ENCODE data around the gene ERC2.

Gene ERC2

DNA sequence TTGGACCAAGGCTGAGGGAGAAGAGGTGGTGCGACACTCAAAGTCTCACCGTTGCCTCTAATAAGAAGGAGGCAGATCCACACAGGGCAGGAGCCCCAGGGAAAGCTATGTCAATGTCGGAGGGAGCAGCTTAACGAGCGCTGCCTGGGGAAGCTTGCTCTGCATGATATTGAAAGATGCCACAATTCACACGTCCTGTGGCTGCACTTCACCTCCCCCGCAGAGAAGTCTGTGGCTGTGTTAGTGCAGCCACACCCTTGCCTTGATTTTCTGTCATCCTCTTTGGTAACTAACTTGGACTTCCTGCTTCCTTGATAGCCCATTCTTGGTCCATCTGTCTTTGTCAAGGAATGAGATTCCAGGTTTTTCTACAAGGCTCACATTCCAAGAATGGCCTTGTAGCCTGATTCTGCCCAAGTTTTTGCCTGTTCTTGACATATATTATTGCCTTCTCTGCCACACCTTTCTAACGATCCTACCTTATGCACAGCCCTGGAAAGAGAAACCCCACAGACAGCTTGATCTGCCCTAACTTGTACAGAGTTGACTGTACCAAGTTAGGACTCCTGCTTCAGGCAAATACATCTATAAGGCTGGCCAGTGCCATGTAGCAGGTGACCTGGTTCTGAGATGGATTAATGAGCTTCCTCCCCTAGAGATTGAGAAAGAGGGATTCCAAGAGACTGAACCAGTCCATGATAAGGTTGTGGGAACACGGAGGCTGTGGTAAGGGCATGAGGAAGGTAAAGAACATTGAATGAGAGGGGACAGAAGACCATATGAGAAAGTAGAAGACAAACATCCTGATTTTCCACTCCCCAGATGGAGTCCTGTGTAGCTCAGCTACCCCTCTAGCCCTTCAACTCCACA is 828.1 kb downstream of the ERC2 start:
- DNase-seq (ENCODE audit: low spot score): no peak

DNA sequence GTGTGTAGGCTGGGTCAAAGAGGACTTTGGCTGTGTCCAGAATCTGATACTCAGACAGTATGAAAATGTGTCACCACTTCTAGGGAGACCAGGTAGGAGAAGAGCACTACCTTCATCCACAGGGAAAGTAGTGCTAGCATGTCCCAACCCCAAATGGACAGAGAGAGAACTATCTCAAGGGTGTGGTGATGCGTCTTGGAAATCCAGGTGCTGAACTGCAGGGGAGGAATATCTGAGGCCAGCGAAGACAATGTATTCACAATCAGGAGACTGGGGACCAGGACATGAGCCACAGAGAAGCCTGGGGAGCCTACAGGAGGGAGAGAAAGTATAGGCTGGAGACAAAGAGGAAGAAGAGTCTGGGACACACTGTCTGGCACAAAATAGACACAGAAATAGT is 829.1 kb downstream of the ERC2 start:
- no peak for TF ChIP-seq CTCF (IDR thresholded peaks at IDR 0.05; ENCODE audit: extremely low read depth, missing control alignments)
- no peak for DNase-seq (ENCODE audit: low spot score)

More for the DNA sequence above, 828.1 kb downstream of the ERC2 start:
- no peak for TF ChIP-seq CTCF (IDR thresholded peaks at IDR 0.05; ENCODE audit: extremely low read depth, missing control alignments)

DNA sequence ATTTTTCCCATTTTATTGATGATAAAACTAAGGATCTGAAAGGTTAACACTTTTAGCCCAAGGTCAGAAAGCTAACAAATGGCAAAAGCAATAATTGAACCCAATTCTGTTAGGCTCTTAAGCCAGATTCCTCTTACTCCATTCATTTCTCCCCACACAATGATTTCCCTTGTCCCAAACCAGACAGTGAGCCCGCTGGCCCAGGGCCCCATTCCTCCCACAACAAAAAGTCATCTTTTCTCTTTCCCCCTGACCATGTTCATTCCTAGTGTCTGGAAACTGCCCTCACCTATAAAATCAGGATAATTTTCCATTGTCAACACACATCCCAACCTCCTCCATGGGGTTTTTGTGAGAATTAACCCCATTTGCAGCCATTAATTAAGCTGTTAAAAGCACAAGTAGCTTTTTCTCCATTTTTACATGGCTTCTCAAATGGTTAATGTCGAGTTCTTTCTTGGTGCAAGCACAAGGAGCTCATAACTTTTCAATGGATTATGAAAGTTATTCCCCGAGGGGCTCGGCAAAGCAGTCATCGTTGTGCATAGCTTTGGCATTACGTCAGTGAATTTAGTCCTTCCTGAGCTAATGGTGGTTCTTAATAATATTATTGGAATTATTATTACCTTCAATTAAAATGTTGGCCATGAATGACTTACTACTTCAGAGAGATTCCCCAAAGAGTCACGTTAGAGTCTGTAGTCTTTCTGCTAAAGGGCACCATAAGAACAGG is 830.2 kb downstream of the ERC2 start:
- TF ChIP-seq CTCF (IDR thresholded peaks at IDR 0.05; ENCODE audit: extremely low read depth, missing control alignments): no peak
- no peak for DNase-seq (ENCODE audit: low spot score)

DNA sequence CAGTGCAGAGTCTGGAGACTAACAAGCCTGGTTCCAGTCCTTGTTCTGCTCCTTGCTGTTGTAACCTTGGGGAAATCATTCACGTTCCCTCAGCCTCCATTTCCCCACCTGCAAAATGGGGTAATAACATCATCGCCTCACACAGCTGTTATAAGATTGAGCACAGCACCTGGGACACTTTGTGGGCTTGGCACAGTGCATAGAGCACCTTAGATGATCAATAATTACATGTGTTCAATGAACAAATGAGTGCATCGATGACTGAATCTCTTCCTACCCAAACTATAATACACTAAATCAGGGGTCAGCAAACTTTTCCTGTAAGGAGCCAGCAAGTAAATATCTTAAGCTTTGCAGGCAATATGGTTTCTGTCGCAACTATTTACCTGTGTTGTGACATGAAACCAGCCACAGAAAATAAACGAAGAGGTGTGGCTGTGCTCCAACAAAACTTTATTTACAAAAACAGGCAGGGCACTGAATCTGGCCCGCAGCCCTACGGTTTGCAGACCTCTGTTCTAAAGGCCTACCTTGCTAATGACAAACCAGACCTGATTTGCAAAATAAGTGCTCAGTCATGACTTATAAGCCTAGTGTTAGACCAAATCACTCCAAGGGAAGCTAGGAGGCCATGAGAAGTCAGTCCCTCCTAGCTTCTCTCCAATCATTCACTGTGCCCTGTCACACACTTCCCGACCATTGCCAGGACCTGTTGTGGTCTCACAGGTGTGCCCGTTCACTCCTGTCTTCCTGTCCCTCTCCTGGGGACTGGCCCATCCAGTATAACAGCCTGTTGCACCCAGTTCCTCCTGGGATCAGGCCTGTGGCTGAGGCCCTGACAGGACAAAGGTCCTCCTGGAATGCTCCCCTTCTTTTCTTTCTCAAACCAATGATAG is 831.7 kb downstream of the ERC2 start:
- no peak for TF ChIP-seq CTCF (IDR thresholded peaks at IDR 0.05; ENCODE audit: extremely low read depth, missing control alignments)

DNA sequence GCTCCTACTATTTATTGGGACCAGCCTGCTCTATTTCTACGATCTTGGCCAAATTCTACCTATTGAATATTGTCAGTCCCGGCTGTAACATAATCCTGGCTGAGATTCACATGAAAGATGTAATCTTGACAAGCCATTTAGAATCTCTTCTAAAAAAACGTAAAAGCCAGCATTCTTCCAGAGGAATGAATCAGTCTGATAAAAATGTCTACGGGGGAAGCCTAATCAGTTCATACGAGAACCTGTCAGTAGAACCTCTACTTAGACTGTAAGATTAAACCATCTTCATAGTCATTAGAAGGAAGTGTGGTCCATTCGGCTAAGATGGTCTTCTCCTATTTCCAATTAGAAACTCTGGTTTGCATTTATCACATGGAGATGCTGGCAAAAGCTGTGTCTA is 833.9 kb downstream of the ERC2 start:
- DNase-seq (ENCODE audit: low spot score): no peak
- no peak for TF ChIP-seq CTCF (IDR thresholded peaks at IDR 0.05; ENCODE audit: extremely low read depth, missing control alignments)

More for the DNA sequence above, 831.7 kb downstream of the ERC2 start:
- no peak for DNase-seq (ENCODE audit: low spot score)

DNA sequence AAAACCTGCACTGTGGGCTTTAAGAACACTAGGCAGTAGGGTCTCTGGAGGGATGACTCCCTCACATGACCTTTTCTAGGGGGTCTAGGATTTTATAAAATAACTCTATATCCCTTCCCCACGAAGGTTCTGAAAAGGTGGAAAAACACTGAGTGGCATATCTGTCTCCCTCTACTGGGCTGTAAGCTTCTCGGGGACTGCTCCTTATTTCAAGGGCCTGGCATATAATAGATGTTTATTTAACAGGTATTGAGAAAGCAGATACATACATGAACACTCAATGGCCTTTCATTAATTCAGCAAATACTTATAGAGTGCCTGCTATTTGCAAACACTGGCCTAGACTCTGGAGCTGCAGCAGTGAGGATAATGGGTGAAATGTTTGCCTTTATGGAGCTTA is 834.9 kb downstream of the ERC2 start:
- DNase-seq (ENCODE audit: low spot score): no peak
- TF ChIP-seq CTCF (IDR thresholded peaks at IDR 0.05; ENCODE audit: extremely low read depth, missing control alignments): no peak
